Activated CD4-positive, alpha-beta T cell treated with anti-CD3 and anti-CD28 coated beads for 36 hours (primary cell): ENCODE data around the gene PPM1F. TPM values are rescaled to one million over a fixed set of nuclear protein-coding genes. Genes with fewer than 3 reads are reported as not detected.

Experiments
- ATAC-seq: fragments of 200-7000 bp; cut with Tn5 transposase; one replicate; pipeline ENCODE4 v1.10.0; 2021; ENCODE audit warnings: mild to moderate bottlenecking, moderate library complexity
- CTCF ChIA-PET: fragments of 350-600 bp; sonication (Branson Sonifier 250); formaldehyde crosslinking; loops from one replicate; lab custom pipeline; 2021; ENCODE audit warnings: antibody characterized with exemption; lab: Charles Lee
- POLR2A ChIA-PET: fragments of 350-600 bp; sonication (Branson Sonifier 250); formaldehyde crosslinking; loops from one replicate; lab custom pipeline; 2021; ENCODE audit warnings: antibody characterized with exemption, inconsistent platforms; lab: Charles Lee
- DNase-seq: peaks from one replicate; pipeline ENCODE4 v3.0.0-alpha.2; 2020
- H3K27ac Mint-ChIP-seq: one replicate; pipeline ENCODE4 v1.8.0; 2021; ENCODE audit warnings: mixed read lengths
- H3K27me3 Mint-ChIP-seq: one replicate; pipeline ENCODE4 v1.8.0; 2021; ENCODE audit warnings: mixed read lengths
- H3K36me3 Mint-ChIP-seq: one replicate; pipeline ENCODE4 v1.8.0; 2021; ENCODE audit warnings: low read depth, mixed read lengths
- H3K4me1 Mint-ChIP-seq: one replicate; pipeline ENCODE4 v1.8.0; 2021; ENCODE audit warnings: mixed read lengths
- H3K4me3 Mint-ChIP-seq: one replicate; pipeline ENCODE4 v1.8.0; 2021; ENCODE audit warnings: mild to moderate bottlenecking, moderate library complexity, mixed read lengths
- H3K9me3 Mint-ChIP-seq: one replicate; pipeline ENCODE4 v1.8.0; 2021; ENCODE audit warnings: low read depth, mixed read lengths
- intact Hi-C, 2 experiments: fragments of 100-400 bp; cut with DNase I in 1 of 2; cut with micrococcal nuclease in 1 of 2; formaldehyde crosslinking; loops; one replicate each; pipeline versions ENCODE4 v1.14.2 to v1.15.1; 2022 to 2024; cut with DNase I, micrococcal nuclease
- total RNA-seq, 2 experiments: library from RNA; stranded (reverse); gene quantifications; one replicate each; pipeline ENCODE4 v1.2.3, GENCODE V29; 2021

The PPM1F gene
- total RNA-seq, 2 experiments from 2014 or later: 23.6 to 27.7 TPM

DNA sequence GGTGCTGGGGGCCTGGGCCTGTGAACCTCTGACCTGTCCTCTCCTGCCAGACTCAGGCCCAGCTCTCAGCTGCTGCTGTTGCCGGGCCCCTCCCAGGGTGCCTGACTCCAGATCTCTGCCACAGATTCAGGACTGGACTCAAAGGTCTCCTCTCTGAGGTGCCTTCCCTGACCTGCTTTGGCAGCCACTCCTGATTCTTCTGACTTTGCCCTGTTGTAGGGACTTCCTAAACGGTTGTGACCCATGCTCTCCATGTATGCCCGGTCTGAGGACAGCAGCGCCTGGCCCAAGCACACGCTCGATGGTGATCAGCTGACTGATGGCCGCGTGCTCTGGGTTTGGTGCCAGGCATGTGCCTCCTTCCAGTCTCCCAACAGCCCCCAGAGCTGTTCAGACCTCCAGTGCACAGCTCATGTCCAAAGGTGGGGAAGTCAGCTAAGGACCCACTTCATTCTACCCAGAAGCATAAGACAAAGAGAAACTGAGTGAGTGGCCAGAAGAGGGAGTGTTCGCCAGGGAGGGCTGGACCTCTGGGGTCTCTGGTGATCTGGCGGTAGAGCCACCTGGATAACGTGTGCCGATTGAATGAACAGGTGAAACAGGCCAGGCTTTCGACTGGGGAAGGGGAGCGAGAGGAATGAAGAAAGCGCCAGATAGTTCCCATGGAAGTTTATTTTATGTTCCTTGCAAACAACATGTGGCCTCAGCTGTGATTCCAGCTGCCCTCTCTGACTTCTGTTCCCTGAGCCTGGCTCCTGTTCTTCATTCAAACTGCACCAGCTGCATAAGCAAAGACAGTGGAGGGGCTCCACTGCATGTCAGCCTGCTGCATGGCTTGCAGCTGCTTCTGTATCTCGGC lies 38.0 kb upstream of the PPM1F start:
- DNase-seq: no peak
- no peak overlapping the region for H3K4me3 Mint-ChIP-seq
- no peak for ATAC-seq
- ChIA-PET CTCF (no interaction called here), POLR2A (no interaction called here)
- H3K36me3 Mint-ChIP-seq: no peaks in the 10 kb centered on the region
- no peaks in the 10 kb centered on the region for H3K4me1 Mint-ChIP-seq
- intact Hi-C loops: no loop called here
- no peaks in the 10 kb centered on the region for H3K27me3 Mint-ChIP-seq
- no peak overlapping the region for H3K27ac Mint-ChIP-seq
- no peaks in the 10 kb centered on the region for H3K9me3 Mint-ChIP-seq

DNA sequence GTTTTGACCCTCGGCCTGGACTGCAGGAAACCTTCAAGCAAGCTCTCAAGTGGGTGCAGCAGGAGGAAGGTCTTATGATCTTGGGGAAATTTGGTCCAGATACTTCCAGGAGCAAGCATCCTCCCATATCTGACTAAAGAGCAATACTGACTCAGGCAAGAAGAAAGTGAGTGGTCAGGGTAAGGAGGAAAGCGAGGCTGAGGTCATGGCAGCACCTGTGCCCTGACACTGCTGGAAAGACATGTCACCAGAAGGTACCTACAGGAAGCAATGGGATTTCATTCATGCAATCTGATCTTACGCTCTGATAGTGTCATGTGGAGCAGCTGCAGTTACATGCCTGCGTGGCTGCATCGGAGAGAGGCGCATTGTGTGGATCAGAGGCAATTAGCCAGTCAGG lies 36.4 kb upstream of the PPM1F start:
- no peak overlapping the region for H3K27ac Mint-ChIP-seq

GRCh38 chr22:21985214-21985613 lies 32.6 kb upstream of the PPM1F start:
- intact Hi-C loops: no loop called here
- H3K27me3 Mint-ChIP-seq: no peaks in the 10 kb centered on the region
- POLR2A ChIA-PET: no interaction called here
- H3K4me3 Mint-ChIP-seq: no peak overlapping the region
- no peak overlapping the region for H3K27ac Mint-ChIP-seq
- ATAC-seq (no peak), DNase-seq (no peak)
- CTCF ChIA-PET: no interaction called here
- peaks cover 20% of the 10 kb centered on the region for H3K4me1 Mint-ChIP-seq
- no peaks in the 10 kb centered on the region for H3K36me3 Mint-ChIP-seq
- no peaks in the 10 kb centered on the region for H3K9me3 Mint-ChIP-seq

More for the DNA sequence above, 36.4 kb upstream of the PPM1F start:
- Mint-ChIP-seq H3K4me3 (no peak overlapping the region), H3K27me3 (no peaks in the 10 kb centered on the region), H3K9me3 (no peaks in the 10 kb centered on the region), H3K36me3 (no peaks in the 10 kb centered on the region), H3K4me1 (no peaks in the 10 kb centered on the region)
- ATAC-seq (no peak), DNase-seq (no peak)
- POLR2A ChIA-PET: no interaction called here
- CTCF ChIA-PET: no interaction called here
- intact Hi-C loops: no loop called here

DNA sequence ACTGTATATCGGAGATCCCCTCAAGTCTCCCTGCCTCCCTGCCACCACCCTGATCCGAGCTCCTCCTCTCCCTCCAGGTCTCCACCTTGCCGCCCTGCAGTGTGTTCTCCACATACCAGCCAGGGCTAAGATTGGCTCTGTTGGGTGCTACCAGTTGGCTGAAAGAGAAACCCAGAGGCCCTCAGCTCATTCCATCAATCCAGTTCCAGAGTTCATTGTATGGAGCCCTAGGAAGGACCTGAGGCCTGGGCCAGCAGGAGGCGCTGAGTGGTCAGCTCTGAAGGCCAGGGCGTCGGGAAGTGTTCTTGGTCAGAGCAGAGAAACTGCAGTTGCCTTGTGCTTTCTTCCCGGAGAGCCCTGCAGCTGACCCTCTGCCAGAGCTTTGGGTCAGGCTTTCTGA lies 32.1 kb upstream of the PPM1F start:
- Mint-ChIP-seq H3K4me3 (no peak overlapping the region), H3K27ac (no peak overlapping the region), H3K27me3 (no peaks in the 10 kb centered on the region), H3K4me1 (peaks cover 24% of the 10 kb centered on the region), H3K36me3 (no peaks in the 10 kb centered on the region), H3K9me3 (no peaks in the 10 kb centered on the region)
- POLR2A ChIA-PET: no interaction called here
- DNase-seq (no peak), ATAC-seq (no peak)
- intact Hi-C loops: no loop called here
- CTCF ChIA-PET: no interaction called here

DNA sequence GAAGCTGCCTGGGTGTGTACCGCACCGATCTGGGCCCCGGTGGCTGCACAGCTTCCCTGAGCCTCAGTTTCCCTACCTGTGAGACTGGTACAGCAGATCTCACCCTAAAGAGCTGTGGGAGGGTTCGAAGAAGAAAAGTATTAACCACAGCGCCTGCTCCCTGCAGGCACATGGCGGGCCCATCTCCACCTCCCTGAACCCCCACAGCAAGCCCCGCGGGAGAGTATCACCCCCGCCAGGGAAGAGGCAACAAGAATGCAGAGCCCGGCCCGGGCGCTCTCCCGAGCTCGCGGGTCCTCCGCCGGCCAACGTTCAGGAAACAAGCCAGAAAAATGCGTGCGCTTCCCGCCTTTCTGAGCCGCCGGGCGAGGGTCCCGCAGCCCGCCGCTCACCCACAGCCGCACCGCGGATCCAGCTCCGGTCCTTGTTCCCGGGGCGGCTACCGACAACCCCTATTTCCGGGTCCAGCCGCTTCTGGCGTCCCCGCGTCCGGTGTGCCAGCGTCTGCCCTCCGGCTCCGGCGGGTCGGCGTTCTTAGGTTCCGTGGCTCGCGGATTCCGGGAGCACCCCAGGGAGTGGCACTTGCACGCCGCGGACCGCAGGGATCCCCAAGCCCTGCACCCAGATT lies 29.8 kb upstream of the PPM1F start, which contains the start of gene TOP3B:
TOP3B (minus strand) TSS at position 450 of the 628 bp plus-strand sequence. CDS start 7,078 bp downstream, outside the sequence.
- intact Hi-C loops: loop anchor here in 1 of 2 experiments (1.0 kb wide), 2 partner anchors 44 to 174 kb away; no protein-coding TSS in a partner anchor
- peaks cover 35% of the 10 kb centered on the region for H3K4me1 Mint-ChIP-seq

DNA sequence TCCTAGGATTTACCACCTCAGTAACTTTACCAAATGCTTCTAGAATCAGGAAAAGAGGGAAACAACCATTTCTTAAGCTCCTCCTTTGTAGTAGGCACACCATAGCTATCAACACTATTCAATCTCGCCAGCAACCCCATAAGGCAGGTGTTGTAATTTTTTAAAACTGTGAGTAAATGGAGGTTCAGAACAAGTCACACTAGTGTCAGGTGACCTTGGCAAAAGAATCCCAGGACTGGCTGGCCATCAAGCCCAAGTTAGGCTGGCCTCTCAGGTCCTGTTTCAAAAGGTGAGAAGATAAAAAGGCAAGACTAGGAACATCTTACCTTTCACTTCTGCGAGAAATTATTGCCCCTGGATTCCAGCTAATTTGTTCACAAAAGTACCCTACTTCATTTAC lies 29.2 kb upstream of the PPM1F start:
- ATAC-seq: no peak
- H3K27me3 Mint-ChIP-seq: no peaks in the 10 kb centered on the region
- peaks cover 36% of the 10 kb centered on the region for H3K4me1 Mint-ChIP-seq
- DNase-seq: no peak
- ChIA-PET POLR2A (interaction anchor here (0.6 to 1.2 kb wide), 2 partner anchors 16 to 21 kb away, joined by 3 read pairs; no protein-coding TSS in a partner anchor), CTCF (interaction anchor here (0.6 to 3.5 kb wide), 6 partner anchors 11 to 177 kb away, joined by 3 to 28 read pairs (median 4); no protein-coding TSS in a partner anchor)
- intact Hi-C loops: loop anchor here in 1 of 2 experiments (1.0 kb wide), 2 partner anchors 44 to 174 kb away; no protein-coding TSS in a partner anchor
- H3K27ac Mint-ChIP-seq: peak overlapping the region; percentile 80
- H3K36me3 Mint-ChIP-seq: peaks cover 5% of the 10 kb centered on the region
- no peaks in the 10 kb centered on the region for H3K9me3 Mint-ChIP-seq
- peak overlapping the region; percentile 88 for H3K4me3 Mint-ChIP-seq

More for the DNA sequence above, 29.8 kb upstream of the PPM1F start, which contains the start of gene TOP3B:
- Mint-ChIP-seq H3K9me3 (no peaks in the 10 kb centered on the region), H3K36me3 (peaks cover 5% of the 10 kb centered on the region), H3K27me3 (no peaks in the 10 kb centered on the region), H3K4me3 (peak within 1 kb of the TSS; percentile 88), H3K27ac (peak within 1 kb of the TSS; percentile 80)
- POLR2A ChIA-PET: interaction anchor here (1.2 kb wide), 1 partner anchor 22 kb away, joined by 3 read pairs; no protein-coding TSS in a partner anchor
- DNase-seq (peak; percentile 91), ATAC-seq (peak; percentile 95)
- CTCF ChIA-PET: interaction anchor here (0.6 to 3.5 kb wide), 7 partner anchors 11 to 177 kb away, joined by 3 to 28 read pairs (median 5); no protein-coding TSS in a partner anchor

DNA sequence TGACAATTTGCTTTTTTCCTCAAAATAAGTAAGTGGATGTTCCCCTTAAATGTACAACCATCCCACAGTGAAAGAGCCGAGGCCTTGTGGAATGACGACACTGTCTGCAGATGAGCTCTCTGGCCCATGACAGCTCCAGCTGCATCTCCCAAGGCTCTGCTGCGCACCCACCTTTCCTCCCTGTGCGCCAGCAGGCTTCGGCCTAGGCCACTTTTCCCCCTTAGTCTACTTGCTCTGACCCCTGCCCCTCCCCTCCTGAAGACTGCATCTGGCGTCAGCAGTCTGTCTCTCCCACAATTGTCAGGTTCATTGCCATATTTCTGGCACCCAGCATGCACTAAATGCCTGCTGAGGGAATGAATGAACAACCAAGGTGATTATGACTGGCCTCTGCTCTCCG lies 27.9 kb upstream of the PPM1F start:
- H3K9me3 Mint-ChIP-seq: no peaks in the 10 kb centered on the region
- H3K27me3 Mint-ChIP-seq: no peaks in the 10 kb centered on the region
- H3K36me3 Mint-ChIP-seq: peaks cover 7% of the 10 kb centered on the region
- ChIA-PET CTCF (interaction anchor here (3.5 kb wide), 1 partner anchor 9 kb away, joined by 28 read pairs; no protein-coding TSS in a partner anchor), POLR2A (no interaction called here)
- no peak for ATAC-seq
- intact Hi-C loops: no loop called here
- H3K4me3 Mint-ChIP-seq: no peak overlapping the region
- peak overlapping the region; percentile 19 for H3K27ac Mint-ChIP-seq
- no peak for DNase-seq
- peaks cover 36% of the 10 kb centered on the region for H3K4me1 Mint-ChIP-seq

DNA sequence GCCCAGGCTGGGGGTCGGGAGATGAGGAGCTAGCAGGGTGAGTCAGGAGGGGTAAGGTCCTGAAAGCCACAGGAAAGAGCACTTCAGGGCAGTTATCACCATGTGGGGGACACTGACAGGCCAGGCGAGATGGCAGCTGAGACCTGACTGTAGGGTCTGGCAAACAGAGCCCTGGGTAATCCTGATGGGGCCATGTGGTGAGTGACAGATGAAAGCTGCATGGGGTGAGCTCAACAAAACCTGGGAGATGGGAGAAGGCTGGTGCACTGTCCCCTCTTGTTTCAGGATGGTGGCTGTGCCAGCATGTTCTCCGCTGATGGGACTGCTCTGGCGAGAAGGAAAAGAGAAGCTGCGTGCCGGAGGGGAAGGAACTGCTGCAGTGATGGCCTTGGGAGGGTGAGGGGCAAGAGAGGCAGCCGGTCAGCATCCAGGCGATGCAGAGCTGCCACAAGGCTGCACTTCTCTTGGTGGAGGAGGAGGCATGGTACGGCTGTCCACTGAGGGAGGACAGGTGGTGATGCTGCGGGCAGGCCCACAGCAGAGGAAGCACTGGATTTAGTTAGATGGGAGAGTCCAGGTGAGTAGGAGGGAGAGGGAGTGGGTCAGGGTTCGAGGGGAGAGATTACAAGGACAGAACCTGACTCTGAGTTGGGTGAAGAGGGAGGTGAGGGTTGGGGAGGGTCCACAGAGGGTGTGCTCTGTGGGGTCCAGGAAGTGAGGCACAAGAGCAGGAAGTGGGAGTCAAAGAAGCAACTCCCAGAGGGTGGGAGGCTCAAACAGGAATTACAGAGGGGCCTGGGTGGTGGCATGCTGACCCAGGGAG lies 26.1 kb upstream of the PPM1F start:
- DNase-seq (no peak), ATAC-seq (no peak)
- ChIA-PET CTCF (no interaction called here), POLR2A (no interaction called here)
- Mint-ChIP-seq H3K4me1 (peaks cover 36% of the 10 kb centered on the region), H3K4me3 (no peak overlapping the region), H3K36me3 (peaks cover 15% of the 10 kb centered on the region), H3K9me3 (no peaks in the 10 kb centered on the region), H3K27me3 (no peaks in the 10 kb centered on the region), H3K27ac (peak overlapping the region; percentile 15)
- intact Hi-C loops: loop anchor here in 1 of 2 experiments (1.0 kb wide), 1 partner anchor 8 kb away; no protein-coding TSS in a partner anchor

DNA sequence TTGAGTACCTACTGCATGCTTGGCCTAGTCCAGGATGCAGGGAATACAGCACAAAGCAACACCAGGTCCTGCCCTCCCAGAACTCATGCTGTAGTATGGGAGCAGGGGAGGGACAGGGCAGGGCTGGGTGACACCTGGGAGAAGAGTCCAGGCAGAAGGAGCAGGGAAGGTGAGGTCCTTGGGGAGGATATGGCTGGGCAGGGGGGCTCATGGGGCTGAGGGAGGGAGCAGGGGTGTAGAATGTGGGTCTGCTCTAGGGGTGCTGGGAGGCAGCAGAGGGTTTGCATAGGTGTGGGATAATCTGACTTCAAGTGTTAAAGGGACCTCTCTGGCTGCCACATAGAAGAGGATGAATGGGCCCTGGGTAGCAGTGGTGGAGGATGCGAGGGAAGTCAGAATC lies 25.2 kb upstream of the PPM1F start:
- Mint-ChIP-seq H3K36me3 (peaks cover 15% of the 10 kb centered on the region), H3K27ac (no peak overlapping the region), H3K27me3 (no peaks in the 10 kb centered on the region), H3K4me1 (peaks cover 36% of the 10 kb centered on the region), H3K9me3 (no peaks in the 10 kb centered on the region), H3K4me3 (no peak overlapping the region)
- DNase-seq (no peak), ATAC-seq (no peak)
- POLR2A ChIA-PET: no interaction called here
- intact Hi-C loops: loop anchor here in 1 of 2 experiments (1.0 kb wide), 1 partner anchor 8 kb away; no protein-coding TSS in a partner anchor
- CTCF ChIA-PET: no interaction called here

- Mint-ChIP-seq H3K36me3 (peaks cover 23% of the 10 kb centered on the region), H3K4me3 (no peak overlapping the region), H3K27ac (no peak overlapping the region), H3K27me3 (no peaks in the 10 kb centered on the region), H3K4me1 (peaks cover 23% of the 10 kb centered on the region), H3K9me3 (no peaks in the 10 kb centered on the region)
- no peak for DNase-seq
- intact Hi-C loops: no loop called here
- POLR2A ChIA-PET: no interaction called here
- ATAC-seq: no peak
- CTCF ChIA-PET: interaction anchor here (1.1 kb wide), 1 partner anchor 23 kb away, joined by 3 read pairs; no protein-coding TSS in a partner anchor
These were observed 23.3 kb upstream of the PPM1F start for GRCh38 chr22:21975854-21976345.
